ENCODE results near the gene CDK14. TPM values are rescaled to one million over a fixed set of nuclear protein-coding genes. Genes with fewer than 3 reads are reported as not detected.

CDK14 gene
- 3.0 and 3.2 TPM in 2 replicates for total RNA-seq

GRCh38 chr7:90595801-90596670 lies at the start of gene CDK14:
CDK14 (plus strand) TSS chr7:90596321; CDS start chr7:90596628, 307 bp downstream.
- DNase-seq = peak; percentile 79

GRCh38 chr7:90551036-90551435 lies 45.1 kb upstream of the CDK14 start:
- DNase-seq = no peak

- peak; percentile 45 for DNase-seq
These were observed 43.6 kb upstream of the CDK14 start for GRCh38 chr7:90552521-90552920.

GRCh38 chr7:90560730-90561129 lies 35.4 kb upstream of the CDK14 start:
- no peak for DNase-seq

GRCh38 chr7:90563286-90563685 lies 32.8 kb upstream of the CDK14 start:
- DNase-seq = no peak

DNA sequence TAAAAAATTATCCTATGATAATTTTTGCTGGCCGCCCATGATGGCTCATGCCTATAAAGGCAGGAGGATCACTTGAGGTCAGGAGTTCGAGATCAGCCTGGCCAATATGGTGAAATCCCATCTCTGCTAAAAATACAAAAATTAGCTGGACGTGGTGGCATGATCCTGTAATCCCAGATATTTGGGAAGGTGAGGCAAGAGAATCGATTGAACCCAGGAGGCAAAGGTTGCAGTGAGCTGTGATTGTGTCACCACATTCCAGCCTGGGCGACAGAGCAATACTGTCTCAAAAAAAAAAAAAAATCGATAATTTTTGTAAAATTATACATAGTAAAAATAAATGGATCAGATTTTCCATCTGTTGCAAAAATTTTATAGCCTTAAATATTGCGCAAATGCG lies 31.7 kb upstream of the CDK14 start:
- DNase-seq = no peak

GRCh38 chr7:90568213-90568612 lies 27.9 kb upstream of the CDK14 start:
- DNase-seq = no peak

GRCh38 chr7:90569368-90569767 lies 26.8 kb upstream of the CDK14 start:
- no peak for DNase-seq

DNA sequence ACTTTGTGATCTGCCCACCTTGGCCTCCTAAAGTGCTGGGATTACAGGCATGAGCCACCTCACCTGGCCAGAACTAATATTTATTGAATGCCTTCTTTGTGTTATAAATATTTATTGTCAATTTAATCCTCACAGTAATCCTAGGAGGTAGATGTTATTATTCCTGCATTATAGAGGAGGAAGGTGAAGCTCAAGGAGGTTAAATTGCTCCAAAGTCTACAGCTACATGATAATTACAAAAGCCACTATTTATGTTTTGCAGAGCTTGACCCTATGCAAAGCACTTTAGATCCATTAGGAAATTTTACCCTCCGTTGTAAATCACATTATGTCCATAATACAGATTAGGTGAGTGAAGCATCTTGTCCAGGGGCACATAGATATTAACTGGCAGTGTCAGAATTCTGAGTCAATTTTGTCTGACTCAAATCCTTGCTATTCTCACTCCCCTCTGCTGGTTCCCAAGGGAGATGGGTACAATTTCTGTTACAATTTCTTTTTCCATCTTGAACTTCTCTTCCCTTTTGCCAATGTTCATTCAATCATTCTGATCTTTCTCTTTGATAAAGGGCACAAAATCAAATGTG lies 25.7 kb upstream of the CDK14 start:
- no peak for DNase-seq

DNA sequence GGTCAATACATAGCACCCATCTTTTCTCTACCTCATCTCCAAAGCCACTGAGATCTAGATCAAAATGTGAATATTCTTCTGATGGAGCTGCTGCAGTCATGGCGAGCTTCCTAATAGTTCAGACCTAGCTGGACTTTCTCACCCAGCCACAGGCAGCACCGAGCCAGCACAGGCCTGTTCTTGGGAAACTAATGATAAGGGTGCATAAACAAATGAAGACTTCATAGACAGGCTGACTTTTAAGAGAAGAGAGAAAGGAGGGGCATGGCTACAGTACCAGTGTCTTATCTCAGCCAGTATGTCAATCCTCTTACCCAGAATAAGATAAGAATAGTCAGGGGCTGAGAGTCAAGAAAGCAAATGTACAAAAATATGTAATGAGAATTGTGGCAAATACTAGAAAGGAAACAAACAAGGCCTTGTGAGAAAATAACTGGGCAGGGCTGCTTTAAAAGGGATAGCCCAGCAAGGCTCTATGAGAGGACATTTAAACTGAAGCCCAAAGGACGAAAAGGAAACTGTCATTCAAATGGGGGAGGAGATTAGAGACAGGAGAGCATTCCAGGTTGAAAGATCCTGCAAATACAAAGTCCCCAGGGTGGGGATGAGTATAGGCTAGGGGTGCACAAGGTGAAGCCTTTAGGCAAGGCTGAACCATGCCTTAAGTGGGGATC lies 21.8 kb upstream of the CDK14 start:
- no peak for DNase-seq

- no peak for DNase-seq
These were observed 21.3 kb upstream of the CDK14 start for GRCh38 chr7:90574820-90575187.

DNA sequence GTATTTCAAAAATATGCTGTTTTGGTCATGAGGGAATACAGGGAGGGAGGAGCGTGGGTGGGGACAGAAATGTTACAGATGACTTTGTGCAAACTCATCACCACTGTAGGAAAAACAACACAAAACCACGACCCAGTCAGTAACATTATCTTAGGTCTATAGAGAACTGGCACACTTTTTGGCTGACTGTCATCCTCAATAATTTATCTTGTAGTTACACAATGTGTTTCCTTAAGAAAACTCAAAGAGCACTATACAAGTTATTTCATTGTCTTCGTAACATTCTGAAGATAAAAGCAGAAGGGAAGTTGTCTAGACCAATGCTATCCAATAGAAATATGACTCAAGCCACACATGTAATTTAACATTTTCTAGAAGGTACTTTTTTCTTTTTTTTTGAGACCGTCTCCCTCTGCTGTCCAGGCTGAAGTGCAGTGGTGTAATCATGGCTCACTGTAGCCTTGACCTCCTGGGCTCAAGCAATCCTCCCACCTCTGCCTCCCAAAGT lies 16.9 kb upstream of the CDK14 start:
- DNase-seq = peak; percentile 28

DNA sequence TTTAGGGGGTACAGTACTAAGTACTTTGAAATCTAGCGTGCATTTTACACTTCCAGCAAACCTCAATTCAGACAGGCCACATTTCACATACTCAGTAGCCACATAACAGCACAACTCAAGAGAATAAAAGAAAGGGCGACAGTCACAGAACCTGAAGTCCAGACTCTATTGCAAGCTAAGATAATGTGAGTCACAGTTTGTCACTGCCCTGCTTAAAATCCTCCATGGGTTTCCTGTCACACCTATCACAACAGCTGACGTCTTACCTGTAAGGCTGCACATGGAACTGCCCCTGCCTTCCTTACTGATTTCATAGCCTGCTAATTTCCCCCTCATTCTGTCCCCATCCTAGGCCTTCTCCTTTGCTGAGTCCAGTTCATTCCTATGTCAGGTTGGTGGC lies 16.1 kb upstream of the CDK14 start:
- DNase-seq = no peak

DNA sequence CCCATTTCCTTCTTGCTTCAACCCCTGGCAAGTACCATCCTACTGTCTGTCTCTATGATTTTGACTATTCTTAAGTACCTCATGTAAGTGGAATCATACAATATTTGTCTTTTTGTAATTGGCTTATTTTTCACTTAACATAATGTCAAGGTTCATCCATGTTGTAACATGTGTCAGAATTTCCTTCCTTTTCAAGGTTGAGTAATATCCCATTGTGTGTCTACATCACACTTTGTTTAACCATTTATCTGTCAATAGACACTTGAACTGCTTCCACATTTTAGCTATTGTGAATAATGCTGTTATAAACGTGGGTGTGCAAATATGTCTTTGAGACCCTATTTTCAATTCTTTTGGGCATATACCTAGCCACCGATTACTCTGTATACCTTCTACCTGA lies 14.0 kb upstream of the CDK14 start:
- DNase-seq = peak; percentile 42

DNA sequence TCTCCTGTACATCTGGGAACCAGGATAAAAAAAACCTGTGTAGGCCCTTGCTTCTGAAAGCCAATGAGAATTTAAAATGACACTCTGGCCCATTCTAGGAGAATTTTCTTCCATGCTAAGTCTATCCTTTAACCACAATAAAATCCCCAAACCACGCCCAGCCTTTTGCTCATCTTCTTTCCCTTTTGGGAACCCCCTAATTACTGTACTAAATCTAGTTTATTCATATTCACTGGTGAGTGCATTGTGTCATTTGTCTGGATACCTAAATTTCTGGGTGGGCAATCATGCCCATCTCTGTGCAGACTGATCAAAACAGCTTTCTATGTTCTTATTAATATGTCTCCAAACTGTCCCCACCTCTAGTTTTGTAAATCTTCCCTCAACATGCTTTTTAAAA lies 11.7 kb upstream of the CDK14 start:
- no peak for DNase-seq

GRCh38 chr7:90586091-90586490 lies 10.0 kb upstream of the CDK14 start:
- DNase-seq = no peak

DNA sequence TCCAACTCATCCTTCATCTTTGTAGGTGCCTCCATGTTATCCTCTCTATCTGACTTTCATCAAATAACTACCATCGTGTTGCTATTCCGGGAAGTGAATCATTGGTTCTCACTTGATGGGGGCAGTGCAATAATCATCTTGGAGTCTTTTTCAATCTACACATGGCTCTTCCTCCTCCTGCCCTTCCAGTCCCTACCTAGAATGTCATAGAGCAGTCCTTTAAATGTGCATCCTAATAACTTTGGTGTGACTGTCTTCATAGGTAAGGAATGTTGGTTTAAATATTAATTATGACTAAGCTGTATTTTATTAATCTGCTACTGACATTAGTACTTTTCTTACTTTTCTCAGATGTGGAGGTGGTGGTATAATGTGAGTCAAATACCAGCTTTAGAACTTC lies 8.4 kb upstream of the CDK14 start:
- no peak for DNase-seq

GRCh38 chr7:90592033-90592432 lies 4.1 kb upstream of the CDK14 start:
- DNase-seq = no peak

DNA sequence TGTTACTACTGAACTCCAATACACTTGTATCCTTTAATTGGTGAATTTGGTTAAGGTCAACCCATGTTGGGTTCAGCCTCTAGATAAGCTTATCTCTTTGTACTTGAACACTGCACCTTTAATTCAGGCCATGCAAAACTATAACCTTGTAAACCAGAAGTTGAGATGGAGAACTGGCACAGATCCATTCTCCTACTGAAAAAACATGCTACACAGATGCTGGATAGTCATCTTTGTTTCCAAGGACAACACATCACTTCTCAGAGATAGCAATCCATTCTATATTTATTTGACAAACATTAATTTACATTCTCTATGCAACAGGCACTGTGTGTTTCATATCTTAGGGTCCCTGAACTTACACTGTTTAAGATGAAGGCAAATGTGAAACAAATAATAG lies 2.9 kb upstream of the CDK14 start:
- no peak for DNase-seq

GRCh38 chr7:90594751-90595317 lies 1.3 kb upstream of the CDK14 start:
- peak; percentile 92 for DNase-seq

- DNase-seq = no peak
These were observed 750 bp upstream of the CDK14 start for GRCh38 chr7:90595342-90595800.

GRCh38 chr7:90596671-90597562 lies 796 bp downstream of the CDK14 start:
- DNase-seq = peak; percentile 50
